Measurements from ENCODE around the gene ABCA7. TPM values are rescaled to one million over a fixed set of nuclear protein-coding genes. Genes with fewer than 3 reads are reported as not detected.

ABCA7 gene
- total and polyA plus RNA-seq, 2 of the 13 experiments (the other 11 are each of a cell fraction or from before 2014, with no cell fraction given), result 4.4 to 32.4 TPM

DNA sequence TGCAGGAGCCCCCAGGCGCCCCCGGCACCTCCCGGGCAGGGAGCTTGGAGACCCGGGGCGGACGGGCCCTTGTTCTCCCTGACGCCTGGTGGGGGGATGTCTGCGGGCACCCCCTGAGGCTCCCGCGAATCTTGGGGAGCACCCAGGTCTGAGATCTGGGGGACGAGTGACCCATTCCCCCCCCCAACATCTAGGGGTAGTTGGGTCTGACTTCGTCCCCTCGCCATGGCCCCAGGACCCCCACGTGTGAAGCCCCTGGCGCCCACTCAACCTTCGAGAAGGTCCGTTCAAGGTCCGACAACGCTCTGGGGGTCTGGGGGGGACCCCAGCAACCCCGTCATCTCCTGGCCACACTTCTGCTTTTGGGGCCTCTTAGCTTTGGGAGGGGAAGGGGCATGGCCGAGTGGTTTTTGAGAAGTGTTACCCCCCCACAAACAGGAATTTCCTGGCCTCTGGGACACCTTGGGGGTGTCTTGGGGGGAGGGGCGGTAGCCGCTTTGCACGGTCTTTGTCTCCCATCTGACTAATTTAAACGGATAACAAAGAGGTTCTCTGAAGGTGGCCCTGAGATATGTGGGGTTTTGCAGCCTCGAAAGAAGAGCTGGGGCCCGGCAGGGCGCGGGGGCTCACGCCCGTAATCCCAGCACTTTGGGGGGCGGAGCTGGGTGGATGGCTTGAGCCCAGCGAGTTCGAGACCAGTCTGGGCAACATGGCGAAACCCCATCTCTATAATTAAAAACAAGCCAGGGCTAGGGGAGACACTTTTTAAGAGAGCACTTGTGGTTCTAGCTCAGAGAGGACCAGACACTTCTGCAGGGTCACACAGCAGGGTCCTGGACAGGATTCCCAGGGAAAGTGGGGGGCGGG is 12.9 kb upstream of the ABCA7 start (continued):
- TF ChIP-seq, protein P1, sequence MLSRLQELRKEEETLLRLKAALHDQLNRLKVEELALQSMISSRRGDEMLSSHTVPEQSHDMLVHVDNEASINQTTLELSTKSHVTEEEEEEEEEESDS (CRISPR knock-in tag; IDR thresholded peaks at IDR 0.05; ENCODE audit: borderline replicate concordance), result no peak
- no peak for TF ChIP-seq KAT8 (CRISPR knock-in tag; IDR thresholded peaks at IDR 0.05)
- TF ChIP-seq, protein P2, sequence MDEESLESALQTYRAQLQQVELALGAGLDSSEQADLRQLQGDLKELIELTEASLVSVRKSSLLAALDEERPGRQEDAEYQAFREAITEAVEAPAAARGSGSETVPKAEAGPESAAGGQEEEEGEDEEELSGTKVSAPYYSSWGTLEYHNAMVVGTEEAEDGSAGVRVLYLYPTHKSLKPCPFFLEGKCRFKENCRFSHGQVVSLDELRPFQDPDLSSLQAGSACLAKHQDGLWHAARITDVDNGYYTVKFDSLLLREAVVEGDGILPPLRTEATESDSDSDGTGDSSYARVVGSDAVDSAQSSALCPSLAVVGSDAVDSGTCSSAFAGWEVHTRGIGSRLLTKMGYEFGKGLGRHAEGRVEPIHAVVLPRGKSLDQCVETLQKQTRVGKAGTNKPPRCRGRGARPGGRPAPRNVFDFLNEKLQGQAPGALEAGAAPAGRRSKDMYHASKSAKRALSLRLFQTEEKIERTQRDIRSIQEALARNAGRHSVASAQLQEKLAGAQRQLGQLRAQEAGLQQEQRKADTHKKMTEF (CRISPR knock-in tag; IDR thresholded peaks at IDR 0.05), result 0 out of 2 replicates have a peak, but pooled peaks have one; percentile 44
- TF ChIP-seq MXI1 (IDR thresholded peaks at IDR 0.05; ENCODE audit: borderline replicate concordance, low read depth, low read length), result no peak
- TF ChIP-seq ZNF451 (CRISPR knock-in tag; IDR thresholded peaks at IDR 0.05), result 0 out of 2 replicates have a peak, but pooled peaks have one; percentile 22
- no peak for TF ChIP-seq ZNF558 (CRISPR knock-in tag; IDR thresholded peaks at IDR 0.05; ENCODE audit: borderline replicate concordance)
- TF ChIP-seq TAF15 (IDR thresholded peaks at IDR 0.05; ENCODE audit: low read depth, low read length, poor library complexity, severe bottlenecking), result no peak
- TF ChIP-seq HDAC1 (CRISPR knock-in tag; IDR thresholded peaks at IDR 0.05), result no peak
- no peak; the same call in 1 of the 2 replicates for TF ChIP-seq SMYD3 (CRISPR knock-in tag; IDR thresholded peaks at IDR 0.05)
- TF ChIP-seq SP2 (CRISPR knock-in tag; IDR thresholded peaks at IDR 0.05), result no peak
- no peak for TF ChIP-seq FIP1L1 (IDR thresholded peaks at IDR 0.05; ENCODE audit: borderline replicate concordance, insufficient read depth, low read depth, low read length)
- TF ChIP-seq, protein P3, sequence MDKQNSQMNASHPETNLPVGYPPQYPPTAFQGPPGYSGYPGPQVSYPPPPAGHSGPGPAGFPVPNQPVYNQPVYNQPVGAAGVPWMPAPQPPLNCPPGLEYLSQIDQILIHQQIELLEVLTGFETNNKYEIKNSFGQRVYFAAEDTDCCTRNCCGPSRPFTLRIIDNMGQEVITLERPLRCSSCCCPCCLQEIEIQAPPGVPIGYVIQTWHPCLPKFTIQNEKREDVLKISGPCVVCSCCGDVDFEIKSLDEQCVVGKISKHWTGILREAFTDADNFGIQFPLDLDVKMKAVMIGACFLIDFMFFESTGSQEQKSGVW (CRISPR knock-in tag; IDR thresholded peaks at IDR 0.05; ENCODE audit: borderline replicate concordance), result no peak
- TF ChIP-seq, protein P4, sequence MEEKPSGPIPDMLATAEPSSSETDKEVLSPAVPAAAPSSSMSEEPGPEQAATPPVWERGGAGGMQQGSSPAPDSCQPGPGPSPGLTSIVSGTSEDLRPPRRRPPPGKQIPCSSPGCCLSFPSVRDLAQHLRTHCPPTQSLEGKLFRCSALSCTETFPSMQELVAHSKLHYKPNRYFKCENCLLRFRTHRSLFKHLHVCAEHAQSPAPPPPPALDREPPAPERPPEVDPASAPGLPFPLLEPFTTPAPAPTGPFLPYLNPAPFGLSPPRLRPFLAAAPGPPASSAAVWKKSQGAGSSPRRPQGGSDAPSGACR (CRISPR knock-in tag; IDR thresholded peaks at IDR 0.05), result no peak
- no peak; the same call in 1 of the 2 replicates for TF ChIP-seq HOXA9 (CRISPR knock-in tag; IDR thresholded peaks at IDR 0.05; ENCODE audit: borderline replicate concordance)
- no peak for TF ChIP-seq KDM3A (CRISPR knock-in tag; IDR thresholded peaks at IDR 0.05; ENCODE audit: low read depth)
- TF ChIP-seq TBL1XR1 (IDR thresholded peaks at IDR 0.05; ENCODE audit: borderline replicate concordance, low read length, partially characterized antibody), result no peak
- TF ChIP-seq HIVEP1 (CRISPR knock-in tag; IDR thresholded peaks at IDR 0.05), result peak; percentile 32; the same call in 1 of the 2 replicates
- no peak for TF ChIP-seq GABPB1 (CRISPR knock-in tag; IDR thresholded peaks at IDR 0.05)
- TF ChIP-seq ZFP41 (CRISPR knock-in tag; IDR thresholded peaks at IDR 0.05; ENCODE audit: borderline replicate concordance), result no peak
- TF ChIP-seq, protein P5, sequence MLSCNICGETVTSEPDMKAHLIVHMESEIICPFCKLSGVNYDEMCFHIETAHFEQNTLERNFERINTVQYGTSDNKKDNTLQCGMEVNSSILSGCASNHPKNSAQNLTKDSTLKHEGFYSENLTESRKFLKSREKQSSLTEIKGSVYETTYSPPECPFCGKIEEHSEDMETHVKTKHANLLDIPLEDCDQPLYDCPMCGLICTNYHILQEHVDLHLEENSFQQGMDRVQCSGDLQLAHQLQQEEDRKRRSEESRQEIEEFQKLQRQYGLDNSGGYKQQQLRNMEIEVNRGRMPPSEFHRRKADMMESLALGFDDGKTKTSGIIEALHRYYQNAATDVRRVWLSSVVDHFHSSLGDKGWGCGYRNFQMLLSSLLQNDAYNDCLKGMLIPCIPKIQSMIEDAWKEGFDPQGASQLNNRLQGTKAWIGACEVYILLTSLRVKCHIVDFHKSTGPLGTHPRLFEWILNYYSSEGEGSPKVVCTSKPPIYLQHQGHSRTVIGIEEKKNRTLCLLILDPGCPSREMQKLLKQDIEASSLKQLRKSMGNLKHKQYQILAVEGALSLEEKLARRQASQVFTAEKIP (CRISPR knock-in tag; IDR thresholded peaks at IDR 0.05; ENCODE audit: borderline replicate concordance), result no peak
- TF ChIP-seq TBX2 (CRISPR knock-in tag; IDR thresholded peaks at IDR 0.05; ENCODE audit: borderline replicate concordance), result no peak
- no peak for TF ChIP-seq ZNF607 (CRISPR knock-in tag; IDR thresholded peaks at IDR 0.05; ENCODE audit: borderline replicate concordance)
- no peak for TF ChIP-seq ESRRA (CRISPR knock-in tag; IDR thresholded peaks at IDR 0.05; ENCODE audit: low read depth)
- TF ChIP-seq IKZF4 (CRISPR knock-in tag; IDR thresholded peaks at IDR 0.05; ENCODE audit: borderline replicate concordance, low read depth, not compliant biosample characterization), result no peak

All from HepG2 (cell line).